GM12801 (cell line): ENCODE data around the gene RBPJL.

Experiments used
- CTCF ChIP-seq: IDR thresholded peaks from one replicate; pipeline ENCODE4 v1.5.1; 2011; ENCODE audit warnings: control low read depth; ENCODE audit not compliant: insufficient read length; ENCODE audit errors: extremely low read depth

The RBPJL gene

GRCh38 chr20:45362804-45363610 is 56.4 kb downstream of the RBPJL start, which contains the start of gene SYS1:
SYS1 (plus strand) TSS chr20:45363156; CDS start chr20:45363532, 376 bp downstream.
- TF ChIP-seq CTCF, result no peak

- no peak for TF ChIP-seq CTCF
These were observed 57.2 kb downstream of the RBPJL start for GRCh38 chr20:45363611-45364492.

GRCh38 chr20:45365444-45365970 is 58.9 kb downstream of the RBPJL start:
- TF ChIP-seq CTCF, result no peak

- TF ChIP-seq CTCF, result no peak
These were observed 59.6 kb downstream of the RBPJL start for GRCh38 chr20:45366192-45366591.

GRCh38 chr20:45366631-45367030 is 60.0 kb downstream of the RBPJL start:
- no peak for TF ChIP-seq CTCF

GRCh38 chr20:45367126-45367525 is 60.5 kb downstream of the RBPJL start:
- no peak for TF ChIP-seq CTCF
